Measurements from ENCODE around the gene LRMDA.

LRMDA gene

GRCh38 chr10:76491216-76491615 is 1059.8 kb downstream of the LRMDA start:
- Histone ChIP-seq H3K4me1 (ENCODE audit: control insufficient read depth, insufficient read depth, low read length) (no peaks in the 10 kb centered on the region), H3K36me3 (ENCODE audit: control insufficient read depth, insufficient read depth, low read length) (no peaks in the 10 kb centered on the region), H3K4me3 (ENCODE audit: low read depth, low read length) (no peak overlapping the region), H3K27me3 (ENCODE audit: control insufficient read depth, insufficient read depth, low read length) (no peaks in the 10 kb centered on the region), H3K27ac (ENCODE audit: low read depth, low read length) (no peak overlapping the region), H3K9me3 (ENCODE audit: control insufficient read depth, insufficient read depth, low read length) (peaks cover 2% of the 10 kb centered on the region; the same call in 1 of the 2 replicates), H3K9ac (ENCODE audit: low read depth, low read length) (no peak overlapping the region)

- no peaks in the 10 kb centered on the region for H3K4me1 ChIP-seq (ENCODE audit: control insufficient read depth, insufficient read depth, low read length)
- H3K36me3 ChIP-seq (ENCODE audit: control insufficient read depth, insufficient read depth, low read length): no peaks in the 10 kb centered on the region
- H3K27ac ChIP-seq (ENCODE audit: low read depth, low read length): no peak overlapping the region
- H3K9me3 ChIP-seq (ENCODE audit: control insufficient read depth, insufficient read depth, low read length): peaks cover 2% of the 10 kb centered on the region; the same call in 1 of the 2 replicates
- no peaks in the 10 kb centered on the region for H3K27me3 ChIP-seq (ENCODE audit: control insufficient read depth, insufficient read depth, low read length)
- H3K4me3 ChIP-seq (ENCODE audit: low read depth, low read length): no peak overlapping the region
- H3K9ac ChIP-seq (ENCODE audit: low read depth, low read length): no peak overlapping the region
Observed at GRCh38 chr10:76492026-76492425, 1060.6 kb downstream of the LRMDA start.

GRCh38 chr10:76492678-76493472 is 1061.5 kb downstream of the LRMDA start:
- Histone ChIP-seq H3K4me1 (ENCODE audit: control insufficient read depth, insufficient read depth, low read length) (no peaks in the 10 kb centered on the region), H3K9me3 (ENCODE audit: control insufficient read depth, insufficient read depth, low read length) (peaks cover 2% of the 10 kb centered on the region; the same call in 1 of the 2 replicates), H3K36me3 (ENCODE audit: control insufficient read depth, insufficient read depth, low read length) (no peaks in the 10 kb centered on the region), H3K4me3 (ENCODE audit: low read depth, low read length) (no peak overlapping the region), H3K27ac (ENCODE audit: low read depth, low read length) (no peak overlapping the region), H3K27me3 (ENCODE audit: control insufficient read depth, insufficient read depth, low read length) (no peaks in the 10 kb centered on the region), H3K9ac (ENCODE audit: low read depth, low read length) (no peak overlapping the region)

- Histone ChIP-seq H3K27me3 (ENCODE audit: control insufficient read depth, insufficient read depth, low read length) (no peaks in the 10 kb centered on the region), H3K9me3 (ENCODE audit: control insufficient read depth, insufficient read depth, low read length) (no peaks in the 10 kb centered on the region), H3K4me1 (ENCODE audit: control insufficient read depth, insufficient read depth, low read length) (no peaks in the 10 kb centered on the region), H3K4me3 (ENCODE audit: low read depth, low read length) (no peak overlapping the region), H3K27ac (ENCODE audit: low read depth, low read length) (no peak overlapping the region), H3K36me3 (ENCODE audit: control insufficient read depth, insufficient read depth, low read length) (no peaks in the 10 kb centered on the region), H3K9ac (ENCODE audit: low read depth, low read length) (no peak overlapping the region)
Observed at GRCh38 chr10:76497666-76498065, 1066.2 kb downstream of the LRMDA start.

GRCh38 chr10:76504823-76505222 is 1073.4 kb downstream of the LRMDA start:
- Histone ChIP-seq H3K4me3 (ENCODE audit: low read depth, low read length) (no peak overlapping the region), H3K36me3 (ENCODE audit: control insufficient read depth, insufficient read depth, low read length) (no peaks in the 10 kb centered on the region), H3K9ac (ENCODE audit: low read depth, low read length) (no peak overlapping the region), H3K27me3 (ENCODE audit: control insufficient read depth, insufficient read depth, low read length) (no peaks in the 10 kb centered on the region), H3K9me3 (ENCODE audit: control insufficient read depth, insufficient read depth, low read length) (no peaks in the 10 kb centered on the region), H3K4me1 (ENCODE audit: control insufficient read depth, insufficient read depth, low read length) (no peaks in the 10 kb centered on the region), H3K27ac (ENCODE audit: low read depth, low read length) (no peak overlapping the region)

GRCh38 chr10:76509446-76509845 is 1078.0 kb downstream of the LRMDA start:
- H3K9me3 ChIP-seq (ENCODE audit: control insufficient read depth, insufficient read depth, low read length): no peaks in the 10 kb centered on the region
- H3K4me3 ChIP-seq (ENCODE audit: low read depth, low read length): no peak overlapping the region
- H3K9ac ChIP-seq (ENCODE audit: low read depth, low read length): no peak overlapping the region
- no peaks in the 10 kb centered on the region for H3K36me3 ChIP-seq (ENCODE audit: control insufficient read depth, insufficient read depth, low read length)
- H3K4me1 ChIP-seq (ENCODE audit: control insufficient read depth, insufficient read depth, low read length): no peaks in the 10 kb centered on the region
- H3K27ac ChIP-seq (ENCODE audit: low read depth, low read length): no peak overlapping the region
- H3K27me3 ChIP-seq (ENCODE audit: control insufficient read depth, insufficient read depth, low read length): no peaks in the 10 kb centered on the region

- H3K27me3 ChIP-seq (ENCODE audit: control insufficient read depth, insufficient read depth, low read length): no peaks in the 10 kb centered on the region
- H3K4me1 ChIP-seq (ENCODE audit: control insufficient read depth, insufficient read depth, low read length): no peaks in the 10 kb centered on the region
- no peak overlapping the region for H3K27ac ChIP-seq (ENCODE audit: low read depth, low read length)
- no peak overlapping the region for H3K9ac ChIP-seq (ENCODE audit: low read depth, low read length)
- no peak overlapping the region for H3K4me3 ChIP-seq (ENCODE audit: low read depth, low read length)
- H3K36me3 ChIP-seq (ENCODE audit: control insufficient read depth, insufficient read depth, low read length): no peaks in the 10 kb centered on the region
- H3K9me3 ChIP-seq (ENCODE audit: control insufficient read depth, insufficient read depth, low read length): no peaks in the 10 kb centered on the region
Observed at GRCh38 chr10:76514321-76514720, 1082.9 kb downstream of the LRMDA start.

GRCh38 chr10:76514869-76515268 is 1083.4 kb downstream of the LRMDA start:
- H3K9me3 ChIP-seq (ENCODE audit: control insufficient read depth, insufficient read depth, low read length): no peaks in the 10 kb centered on the region
- no peak overlapping the region for H3K4me3 ChIP-seq (ENCODE audit: low read depth, low read length)
- no peaks in the 10 kb centered on the region for H3K27me3 ChIP-seq (ENCODE audit: control insufficient read depth, insufficient read depth, low read length)
- no peaks in the 10 kb centered on the region for H3K4me1 ChIP-seq (ENCODE audit: control insufficient read depth, insufficient read depth, low read length)
- no peak overlapping the region for H3K9ac ChIP-seq (ENCODE audit: low read depth, low read length)
- H3K36me3 ChIP-seq (ENCODE audit: control insufficient read depth, insufficient read depth, low read length): no peaks in the 10 kb centered on the region
- H3K27ac ChIP-seq (ENCODE audit: low read depth, low read length): no peak overlapping the region

- Histone ChIP-seq H3K36me3 (ENCODE audit: control insufficient read depth, insufficient read depth, low read length) (no peaks in the 10 kb centered on the region), H3K4me1 (ENCODE audit: control insufficient read depth, insufficient read depth, low read length) (no peaks in the 10 kb centered on the region), H3K4me3 (ENCODE audit: low read depth, low read length) (no peak overlapping the region), H3K27ac (ENCODE audit: low read depth, low read length) (no peak overlapping the region), H3K9ac (ENCODE audit: low read depth, low read length) (no peak overlapping the region), H3K9me3 (ENCODE audit: control insufficient read depth, insufficient read depth, low read length) (no peaks in the 10 kb centered on the region), H3K27me3 (ENCODE audit: control insufficient read depth, insufficient read depth, low read length) (no peaks in the 10 kb centered on the region)
Observed at GRCh38 chr10:76522547-76522946, 1091.1 kb downstream of the LRMDA start.

GRCh38 chr10:76523246-76523645 is 1091.8 kb downstream of the LRMDA start:
- H3K9ac ChIP-seq (ENCODE audit: low read depth, low read length): no peak overlapping the region
- no peak overlapping the region for H3K4me3 ChIP-seq (ENCODE audit: low read depth, low read length)
- H3K9me3 ChIP-seq (ENCODE audit: control insufficient read depth, insufficient read depth, low read length): no peaks in the 10 kb centered on the region
- no peaks in the 10 kb centered on the region for H3K36me3 ChIP-seq (ENCODE audit: control insufficient read depth, insufficient read depth, low read length)
- H3K27ac ChIP-seq (ENCODE audit: low read depth, low read length): no peak overlapping the region
- no peaks in the 10 kb centered on the region for H3K4me1 ChIP-seq (ENCODE audit: control insufficient read depth, insufficient read depth, low read length)
- no peaks in the 10 kb centered on the region for H3K27me3 ChIP-seq (ENCODE audit: control insufficient read depth, insufficient read depth, low read length)

GRCh38 chr10:76523791-76524351 is 1092.4 kb downstream of the LRMDA start:
- Histone ChIP-seq H3K9me3 (ENCODE audit: control insufficient read depth, insufficient read depth, low read length) (no peaks in the 10 kb centered on the region), H3K36me3 (ENCODE audit: control insufficient read depth, insufficient read depth, low read length) (no peaks in the 10 kb centered on the region), H3K9ac (ENCODE audit: low read depth, low read length) (no peak overlapping the region), H3K27me3 (ENCODE audit: control insufficient read depth, insufficient read depth, low read length) (no peaks in the 10 kb centered on the region), H3K27ac (ENCODE audit: low read depth, low read length) (no peak overlapping the region), H3K4me3 (ENCODE audit: low read depth, low read length) (no peak overlapping the region), H3K4me1 (ENCODE audit: control insufficient read depth, insufficient read depth, low read length) (no peaks in the 10 kb centered on the region)

All from HUES48 (cell line).